Neural progenitor cell (in vitro differentiated cells): ENCODE results near the gene CHST5. TPM values are rescaled to one million over a fixed set of nuclear protein-coding genes. Genes with fewer than 3 reads are reported as not detected.
"Not testable (repeated sequence)": the region's sequence is repeated elsewhere in the genome, so short reads cannot be mapped to it uniquely, and the experiment has no call there.

Experiments
- DNase-seq: peaks from one replicate; pipeline ENCODE4 v3.0.0-alpha.2; 2016; ENCODE audit warnings: low spot score
- H2AFZ ChIP-seq: fragments of 200-600 bp; sonication (generic); replicated peaks from 2 replicates; pipeline ENCODE4 v1.6.1; 2016; ENCODE audit warnings: antibody characterized with exemption
- H3F3A ChIP-seq: fragments of 200-600 bp; sonication (generic); 2 replicates; pipeline ENCODE4 v1.6.1; 2016; ENCODE audit warnings: antibody characterized with exemption, low read depth
- H3K27ac ChIP-seq: fragments of 200-600 bp; sonication (generic); 2 replicates; pipeline ENCODE4 v1.5.1; 2016; ENCODE audit warnings: mild to moderate bottlenecking
- H3K27me3 ChIP-seq: fragments of 200-600 bp; sonication (generic); 2 replicates; pipeline ENCODE4 v1.6.1; 2016; ENCODE audit warnings: mild to moderate bottlenecking, moderate library complexity
- H3K36me3 ChIP-seq: fragments of 200-600 bp; sonication (generic); 2 replicates; pipeline ENCODE4 v1.5.1; 2016
- H3K4me1 ChIP-seq: fragments of 200-600 bp; sonication (generic); 2 replicates; pipeline ENCODE4 v1.6.1; 2016; ENCODE audit warnings: mixed run types
- H3K4me2 ChIP-seq: fragments of 200-600 bp; sonication (generic); 2 replicates; pipeline ENCODE4 v1.6.1; 2016
- H3K4me3 ChIP-seq: fragments of 200-600 bp; sonication (generic); 2 replicates; pipeline ENCODE4 v1.5.1; 2016
- H3K79me2 ChIP-seq: fragments of 200-600 bp; sonication (generic); 2 replicates; pipeline ENCODE4 v1.6.1; 2016; ENCODE audit warnings: low read depth
- H3K9ac ChIP-seq: fragments of 200-600 bp; sonication (generic); 2 replicates; pipeline ENCODE4 v1.6.1; 2016
- H3K9me3 ChIP-seq: fragments of 200-600 bp; sonication (generic); 2 replicates; pipeline ENCODE4 v1.5.1; 2016; ENCODE audit warnings: low read depth
- H4K20me1 ChIP-seq: fragments of 200-600 bp; sonication (generic); 2 replicates; pipeline ENCODE4 v1.6.1; 2016; ENCODE audit warnings: low read depth
- H3K27ac Mint-ChIP-seq: 3 replicates; pipeline ENCODE4 v1.8.0; 2021; ENCODE audit warnings: mixed read lengths
- H3K27me3 Mint-ChIP-seq: 2 replicates; pipeline ENCODE4 v1.8.0; 2022; ENCODE audit warnings: low read depth, mild to moderate bottlenecking, inconsistent platforms, moderate library complexity, mixed read lengths; ENCODE audit not compliant: insufficient read depth
- H3K36me3 Mint-ChIP-seq: 3 replicates; pipeline ENCODE4 v1.8.0; 2021; ENCODE audit warnings: mixed read lengths
- H3K4me1 Mint-ChIP-seq: 3 replicates; pipeline ENCODE4 v1.8.0; 2021; ENCODE audit warnings: mixed read lengths
- H3K4me3 Mint-ChIP-seq: 3 replicates; pipeline ENCODE4 v1.8.0; 2021; ENCODE audit warnings: mild to moderate bottlenecking, moderate library complexity, mixed read lengths
- H3K9me3 Mint-ChIP-seq: 3 replicates; pipeline ENCODE4 v1.8.0; 2020; ENCODE audit warnings: mixed read lengths
- EZH2 ChIP-seq: fragments of 200-600 bp; sonication (generic); IDR thresholded peaks from 2 replicates; pipeline ENCODE4 v1.6.1; 2017; ENCODE audit warnings: antibody characterized with exemption, mild to moderate bottlenecking, moderate library complexity
- EZH2phosphoT487 ChIP-seq: fragments of 200-600 bp; sonication (generic); IDR thresholded peaks from 2 replicates; pipeline ENCODE4 v1.6.1; 2017; ENCODE audit warnings: antibody characterized with exemption
- total RNA-seq: library from RNA; depleted of rRNA; stranded (reverse); fragments of >200 nt; gene quantifications from 2 replicates; pipeline ENCODE4 v1.2.3, GENCODE V29; 2015; ENCODE audit warnings: low replicate concordance
- TF ChIP-seq, protein P1 (sequence below): fragments of 200-600 bp; sonication (generic); IDR thresholded peaks from 2 replicates; pipeline ENCODE4 v1.5.1; 2017; ENCODE audit warnings: antibody characterized with exemption, mild to moderate bottlenecking

The CHST5 gene
- total RNA-seq, 1 donor from 2014 or later: not detected

DNA sequence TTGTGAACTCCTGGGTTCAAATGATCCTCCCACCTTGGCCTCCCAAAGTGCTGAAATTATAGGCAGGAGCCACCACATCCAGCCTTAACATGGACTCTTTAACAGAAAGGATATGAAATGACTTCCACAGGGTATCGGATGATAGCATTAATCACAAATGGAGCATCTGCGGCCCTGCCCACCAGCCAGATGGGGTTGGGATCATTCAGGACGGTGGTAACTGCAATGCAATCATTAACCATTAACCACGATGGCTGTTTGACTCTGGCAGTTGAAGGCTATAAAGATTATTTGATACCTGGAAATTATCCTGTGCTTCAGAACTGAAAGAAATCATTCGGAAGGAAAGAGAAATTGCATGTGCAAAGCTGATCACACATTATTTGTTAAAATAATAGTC is 5.3 kb upstream of the CHST5 start:
- H3K27me3 ChIP-seq: no peaks in the 10 kb centered on the region
- DNase-seq: no peak
- no peaks in the 10 kb centered on the region for H3K9me3 ChIP-seq
- H2AFZ ChIP-seq: no peak overlapping the region
- no peaks in the 10 kb centered on the region for H4K20me1 ChIP-seq
- H3K4me3 Mint-ChIP-seq: no peak overlapping the region
- no peaks in the 10 kb centered on the region for H3K4me1 ChIP-seq
- no peak overlapping the region for H3K4me3 ChIP-seq
- H3K27ac ChIP-seq: no peak overlapping the region
- no peak overlapping the region for H3K4me2 ChIP-seq
- H3K79me2 ChIP-seq: no peaks in the 10 kb centered on the region
- H3K9ac ChIP-seq: no peak overlapping the region
- no peaks in the 10 kb centered on the region for H3K36me3 ChIP-seq
- H3K27me3 Mint-ChIP-seq: peaks cover 3% of the 10 kb centered on the region
- H3K9me3 Mint-ChIP-seq: no peaks in the 10 kb centered on the region
- H3F3A ChIP-seq: no peaks in the 10 kb centered on the region
- no peak overlapping the region for H3K27ac Mint-ChIP-seq
- peaks cover 23% of the 10 kb centered on the region for H3K36me3 Mint-ChIP-seq
- no peaks in the 10 kb centered on the region for H3K4me1 Mint-ChIP-seq
- no peak for TF ChIP-seq EZH2
- no peak for TF ChIP-seq EZH2phosphoT487

DNA sequence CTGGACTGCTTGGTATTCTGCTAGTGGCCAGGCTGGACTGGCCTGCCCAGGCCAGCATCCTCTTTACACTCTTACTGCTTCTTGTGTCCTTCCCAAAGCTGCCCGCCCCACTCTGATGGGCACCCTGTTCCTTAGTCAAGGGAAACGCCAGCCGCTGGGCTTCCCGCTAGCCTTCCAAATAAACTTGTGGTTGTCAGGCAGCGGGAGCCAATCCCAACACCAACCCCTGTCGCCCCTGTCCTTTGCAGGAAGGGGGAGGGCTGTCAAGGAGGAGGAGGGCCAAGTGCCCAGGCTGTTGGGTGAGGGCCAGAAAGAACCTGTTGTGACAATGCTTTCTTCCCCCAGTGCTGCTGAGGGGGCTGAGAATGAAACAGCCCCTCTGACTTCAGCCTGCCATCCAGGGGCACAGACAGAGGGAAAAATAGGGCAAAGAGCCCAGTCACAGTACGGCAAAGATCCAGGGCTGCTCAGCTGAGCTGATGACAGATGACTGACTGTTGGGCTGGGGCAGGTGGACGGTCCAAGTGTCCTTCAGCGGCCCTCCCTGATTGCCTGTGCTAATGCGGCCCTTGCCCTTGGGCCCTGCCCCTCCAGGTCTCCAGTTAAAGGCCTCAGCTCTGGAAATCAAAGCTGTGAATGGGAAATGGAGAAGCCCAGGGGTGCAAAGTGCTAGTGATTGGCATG is 3.1 kb upstream of the CHST5 start:
- H3K79me2 ChIP-seq, H3K27me3 ChIP-seq, H3K4me3 Mint-ChIP-seq, H3K4me2 ChIP-seq, H2AFZ ChIP-seq, H3K36me3 ChIP-seq, H3K27ac ChIP-seq, H3K9ac ChIP-seq, H3F3A ChIP-seq, DNase-seq, H3K4me1 Mint-ChIP-seq, H3K27me3 Mint-ChIP-seq, H3K9me3 Mint-ChIP-seq, H3K4me1 ChIP-seq, H4K20me1 ChIP-seq, H3K4me3 ChIP-seq, H3K27ac Mint-ChIP-seq, H3K9me3 ChIP-seq: not testable (repeated sequence)
- peaks cover 17% of the 10 kb centered on the region for H3K36me3 Mint-ChIP-seq

DNA sequence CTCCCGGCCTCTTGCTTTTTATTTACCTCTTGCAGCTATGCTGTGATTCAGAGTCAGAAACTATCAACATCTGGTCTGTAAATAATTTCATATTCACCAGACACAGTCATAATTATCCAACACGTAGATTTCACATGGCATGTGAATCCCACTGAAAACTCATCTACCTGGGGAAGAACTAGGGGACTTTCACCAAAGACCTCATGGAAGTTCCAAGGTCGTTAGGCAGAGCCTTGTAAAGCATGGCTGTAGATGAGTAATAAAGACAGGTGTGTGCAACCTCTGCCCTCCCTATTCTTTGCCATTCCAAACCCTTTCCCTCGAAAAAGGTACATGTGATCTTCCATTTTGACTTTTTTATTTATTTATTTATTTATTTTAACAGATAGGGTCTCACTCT is 1.9 kb upstream of the CHST5 start:
- no peaks in the 10 kb centered on the region for H3K36me3 ChIP-seq
- no peaks in the 10 kb centered on the region for H3K4me1 ChIP-seq
- H3K4me2 ChIP-seq: no peak overlapping the region
- no peak for DNase-seq
- no peak overlapping the region for H3K27ac ChIP-seq
- H3K36me3 Mint-ChIP-seq: peaks cover 15% of the 10 kb centered on the region
- H3K4me3 Mint-ChIP-seq: no peak overlapping the region
- no peak overlapping the region for H2AFZ ChIP-seq
- H3K9ac ChIP-seq: no peak overlapping the region
- no peaks in the 10 kb centered on the region for H3K4me1 Mint-ChIP-seq
- no peaks in the 10 kb centered on the region for H3K9me3 Mint-ChIP-seq
- H3K27me3 Mint-ChIP-seq: peaks cover 4% of the 10 kb centered on the region
- TF ChIP-seq EZH2: no peak
- no peak for TF ChIP-seq EZH2phosphoT487
- TF ChIP-seq, protein P1, sequence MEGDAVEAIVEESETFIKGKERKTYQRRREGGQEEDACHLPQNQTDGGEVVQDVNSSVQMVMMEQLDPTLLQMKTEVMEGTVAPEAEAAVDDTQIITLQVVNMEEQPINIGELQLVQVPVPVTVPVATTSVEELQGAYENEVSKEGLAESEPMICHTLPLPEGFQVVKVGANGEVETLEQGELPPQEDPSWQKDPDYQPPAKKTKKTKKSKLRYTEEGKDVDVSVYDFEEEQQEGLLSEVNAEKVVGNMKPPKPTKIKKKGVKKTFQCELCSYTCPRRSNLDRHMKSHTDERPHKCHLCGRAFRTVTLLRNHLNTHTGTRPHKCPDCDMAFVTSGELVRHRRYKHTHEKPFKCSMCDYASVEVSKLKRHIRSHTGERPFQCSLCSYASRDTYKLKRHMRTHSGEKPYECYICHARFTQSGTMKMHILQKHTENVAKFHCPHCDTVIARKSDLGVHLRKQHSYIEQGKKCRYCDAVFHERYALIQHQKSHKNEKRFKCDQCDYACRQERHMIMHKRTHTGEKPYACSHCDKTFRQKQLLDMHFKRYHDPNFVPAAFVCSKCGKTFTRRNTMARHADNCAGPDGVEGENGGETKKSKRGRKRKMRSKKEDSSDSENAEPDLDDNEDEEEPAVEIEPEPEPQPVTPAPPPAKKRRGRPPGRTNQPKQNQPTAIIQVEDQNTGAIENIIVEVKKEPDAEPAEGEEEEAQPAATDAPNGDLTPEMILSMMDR: no peak
- H4K20me1 ChIP-seq: no peaks in the 10 kb centered on the region
- H3K79me2 ChIP-seq: no peaks in the 10 kb centered on the region
- H3K27me3 ChIP-seq: no peaks in the 10 kb centered on the region
- H3K27ac Mint-ChIP-seq: no peak overlapping the region
- H3K4me3 ChIP-seq: no peak overlapping the region
- no peaks in the 10 kb centered on the region for H3K9me3 ChIP-seq
- no peaks in the 10 kb centered on the region for H3F3A ChIP-seq

DNA sequence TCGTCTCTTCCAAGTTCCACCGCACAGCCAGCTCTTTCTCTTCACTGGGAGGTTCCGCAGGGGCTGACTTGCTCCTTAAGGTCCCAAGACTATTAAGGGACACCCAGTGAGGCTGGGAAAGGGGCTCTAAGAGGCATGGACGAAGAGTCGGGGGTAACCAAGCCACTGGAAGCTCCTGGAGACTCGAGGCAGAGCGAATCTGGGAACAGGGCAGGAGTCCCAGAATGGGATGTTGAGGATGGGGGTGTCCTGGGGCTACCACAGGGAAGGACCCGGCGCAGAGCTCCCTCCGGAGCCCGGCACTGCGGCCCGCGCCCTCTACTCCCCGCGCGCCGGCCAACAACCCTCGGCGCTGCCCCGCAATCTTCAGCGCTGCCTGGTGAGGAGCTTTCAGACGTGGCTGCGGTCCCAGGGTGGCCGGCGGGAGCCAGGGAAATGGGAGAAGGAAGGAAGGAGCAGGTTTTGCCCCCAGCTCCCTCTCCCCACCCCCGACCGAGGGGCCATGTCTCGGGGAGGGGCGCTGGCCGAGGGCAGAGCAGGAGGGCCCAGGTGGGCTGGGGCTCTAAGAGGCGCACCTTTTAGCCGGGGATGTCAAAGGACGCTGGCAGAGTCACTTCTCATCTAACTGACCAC is 581 bp downstream of the CHST5 start:
- H3K27ac Mint-ChIP-seq: no peak overlapping the region
- Histone ChIP-seq H3K4me2 (no peak overlapping the region), H3K9me3 (no peaks in the 10 kb centered on the region), H3K79me2 (no peaks in the 10 kb centered on the region), H3K9ac (no peak overlapping the region), H3K27ac (no peak overlapping the region), H3K4me3 (no peak overlapping the region), H4K20me1 (no peaks in the 10 kb centered on the region), H3K4me1 (no peaks in the 10 kb centered on the region), H2AFZ (no peak overlapping the region), H3F3A (no peaks in the 10 kb centered on the region), H3K27me3 (no peaks in the 10 kb centered on the region), H3K36me3 (no peaks in the 10 kb centered on the region)
- TF ChIP-seq EZH2phosphoT487: no peak
- TF ChIP-seq, protein P1: no peak
- no peak for TF ChIP-seq EZH2
- no peak overlapping the region for H3K4me3 Mint-ChIP-seq
- peaks cover 5% of the 10 kb centered on the region for H3K36me3 Mint-ChIP-seq
- H3K4me1 Mint-ChIP-seq: no peaks in the 10 kb centered on the region
- H3K9me3 Mint-ChIP-seq: no peaks in the 10 kb centered on the region
- peaks cover 4% of the 10 kb centered on the region for H3K27me3 Mint-ChIP-seq
- no peak for DNase-seq
